Ectodermal cell (in vitro differentiated cells): ENCODE data around the gene RTN1.

ENCODE experiments used
- H3K27ac ChIP-seq: 2 replicates; pipeline ENCODE4 v1.7.0; 2013; ENCODE audit warnings: mild to moderate bottlenecking, low read depth, low read length; ENCODE audit not compliant: insufficient read depth, poor library complexity, severe bottlenecking
- H3K27me3 ChIP-seq: 2 replicates; pipeline ENCODE4 v1.7.0; 2013; ENCODE audit warnings: mild to moderate bottlenecking, low read length; ENCODE audit not compliant: insufficient read depth, control insufficient read depth, poor library complexity, severe bottlenecking
- H3K36me3 ChIP-seq: one replicate; pipeline ENCODE4 v1.7.0; 2013; ENCODE audit warnings: low read length; ENCODE audit not compliant: control insufficient read depth, insufficient read depth
- H3K4me1 ChIP-seq: one replicate; pipeline ENCODE4 v1.7.0; 2013; ENCODE audit warnings: low read length; ENCODE audit not compliant: control insufficient read depth, insufficient read depth
- H3K4me3 ChIP-seq: 2 replicates; pipeline ENCODE4 v1.7.0; 2013; ENCODE audit warnings: low read depth, low read length, control low read depth; ENCODE audit not compliant: insufficient read depth
- H3K9me3 ChIP-seq: 2 replicates; pipeline ENCODE4 v1.7.0; 2013; ENCODE audit warnings: mild to moderate bottlenecking, low read length, moderate library complexity; ENCODE audit not compliant: control insufficient read depth
- WGBS, 2 experiments: methylation state at CpG; one replicate each; pipeline ENCODE4 v1.1.7; 2013; ENCODE audit warnings: missing lambda C conversion rate in 2 of 2; 5-methylcytosine and 5-hydroxymethylcytosine counted together

RTN1 gene

GRCh38 chr14:59580911-59581310 is 289.7 kb downstream of the RTN1 start:
- WGBS, 2 experiments, result 96 to 97% methylated on average over 2 of the region's 2 CpGs
- H3K9me3 ChIP-seq, result no peaks in the 10 kb centered on the region
- H3K27ac ChIP-seq, result no peak overlapping the region
- no peaks in the 10 kb centered on the region for H3K4me1 ChIP-seq
- H3K27me3 ChIP-seq, result no peaks in the 10 kb centered on the region
- H3K4me3 ChIP-seq, result no peak overlapping the region
- H3K36me3 ChIP-seq, result no peaks in the 10 kb centered on the region

- H3K4me3 ChIP-seq, result peak within 1 kb of the TSS; percentile 75
- 23% methylated on average over 46 of the region's 46 CpGs for WGBS, 2 experiments
- H3K36me3 ChIP-seq, result no peaks in the 10 kb centered on the region
- H3K4me1 ChIP-seq, result no peaks in the 10 kb centered on the region
- no peak within 1 kb of the TSS for H3K27ac ChIP-seq
- no peaks in the 10 kb centered on the region for H3K9me3 ChIP-seq
- H3K27me3 ChIP-seq, result no peaks in the 10 kb centered on the region
These were observed 294.0 kb downstream of the RTN1 start, which contains the start of gene CCDC175 for GRCh38 chr14:59576332-59577294. CCDC175 (minus strand) TSS chr14:59576812; CDS start chr14:59576775, 37 bp downstream.

- Histone ChIP-seq H3K27me3 (no peaks in the 10 kb centered on the region), H3K4me3 (no peak overlapping the region), H3K27ac (no peak overlapping the region), H3K9me3 (no peaks in the 10 kb centered on the region), H3K4me1 (peaks cover 13% of the 10 kb centered on the region), H3K36me3 (no peaks in the 10 kb centered on the region)
These were observed 300.5 kb downstream of the RTN1 start for GRCh38 chr14:59570122-59570521.

- Histone ChIP-seq H3K4me1 (peaks cover 21% of the 10 kb centered on the region), H3K9me3 (no peaks in the 10 kb centered on the region), H3K4me3 (no peak overlapping the region), H3K27ac (no peak overlapping the region), H3K27me3 (no peaks in the 10 kb centered on the region), H3K36me3 (no peaks in the 10 kb centered on the region)
- WGBS, 2 experiments, result 84 to 87% methylated on average over 3 of the region's 3 CpGs
These were observed 303.9 kb downstream of the RTN1 start for GRCh38 chr14:59566725-59567124.

GRCh38 chr14:59566296-59566695 is 304.3 kb downstream of the RTN1 start:
- no peak overlapping the region for H3K27ac ChIP-seq
- H3K27me3 ChIP-seq, result no peaks in the 10 kb centered on the region
- no peaks in the 10 kb centered on the region for H3K36me3 ChIP-seq
- H3K4me3 ChIP-seq, result no peak overlapping the region
- peaks cover 21% of the 10 kb centered on the region for H3K4me1 ChIP-seq
- WGBS, 2 experiments, result 0 to 9% methylated on average over 1 of the region's 1 CpG
- no peaks in the 10 kb centered on the region for H3K9me3 ChIP-seq

- Histone ChIP-seq H3K36me3 (no peaks in the 10 kb centered on the region), H3K27me3 (no peaks in the 10 kb centered on the region), H3K4me1 (peaks cover 21% of the 10 kb centered on the region), H3K4me3 (no peak overlapping the region), H3K9me3 (no peaks in the 10 kb centered on the region), H3K27ac (no peak overlapping the region)
- WGBS, 2 experiments, result 81 to 94% methylated on average over 1 of the region's 1 CpG
These were observed 305.5 kb downstream of the RTN1 start for GRCh38 chr14:59565087-59565486.

- H3K27me3 ChIP-seq, result no peaks in the 10 kb centered on the region
- H3K36me3 ChIP-seq, result no peaks in the 10 kb centered on the region
- 21 to 22% methylated on average over 2 of the region's 2 CpGs for WGBS, 2 experiments
- H3K9me3 ChIP-seq, result no peaks in the 10 kb centered on the region
- H3K4me1 ChIP-seq, result peaks cover 21% of the 10 kb centered on the region
- no peak overlapping the region for H3K27ac ChIP-seq
- no peak overlapping the region for H3K4me3 ChIP-seq
These were observed 306.2 kb downstream of the RTN1 start for GRCh38 chr14:59564366-59564765.

- Histone ChIP-seq H3K4me3 (no peak overlapping the region), H3K4me1 (no peaks in the 10 kb centered on the region), H3K36me3 (peaks cover 8% of the 10 kb centered on the region), H3K9me3 (no peaks in the 10 kb centered on the region), H3K27me3 (no peaks in the 10 kb centered on the region), H3K27ac (no peak overlapping the region)
- 94% methylated on average over 2 of the region's 2 CpGs; no CpG with 5 or more reads in 1 of the 2 experiments for WGBS, 2 experiments
These were observed 323.3 kb downstream of the RTN1 start for GRCh38 chr14:59547310-59547709.
